GM04503 (cell line): ENCODE results near the gene ATP8B4.

Experiments
- DNase-seq: peaks from one replicate; pipeline ENCODE4 v3.0.0-alpha.2; 2012; ENCODE audit warnings: low read depth

Gene ATP8B4

GRCh38 chr15:50059883-50060282, 59.1 kb downstream of the ATP8B4 start:
- no peak for DNase-seq

- DNase-seq = no peak
Observed at GRCh38 chr15:50059203-50059772, 59.7 kb downstream of the ATP8B4 start.

GRCh38 chr15:50057905-50058639, 61.0 kb downstream of the ATP8B4 start:
- DNase-seq = no peak

DNA sequence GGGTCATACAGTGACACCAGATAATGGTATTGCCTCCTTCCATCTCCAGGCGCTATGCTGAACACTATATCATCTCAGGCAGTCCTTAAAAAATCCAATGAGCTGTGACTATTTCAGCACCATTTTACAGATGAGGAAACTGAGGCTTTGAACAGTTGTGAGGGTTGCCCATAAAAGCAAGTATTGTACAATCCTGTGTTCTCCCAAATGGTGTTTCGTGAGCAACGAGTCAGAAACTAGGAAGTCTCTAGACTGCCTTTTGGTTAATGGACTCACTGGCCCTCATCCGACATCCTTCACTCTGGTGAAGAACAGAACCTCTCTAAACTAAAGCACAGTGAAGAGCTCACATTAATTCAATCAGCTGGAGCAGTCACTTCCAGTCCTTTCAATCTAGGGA, 61.8 kb downstream of the ATP8B4 start:
- no peak for DNase-seq

- no peak for DNase-seq
Observed at GRCh38 chr15:50055750-50056157, 63.3 kb downstream of the ATP8B4 start.

- peak; percentile 94 for DNase-seq
Observed at GRCh38 chr15:50055332-50055731, 63.7 kb downstream of the ATP8B4 start.

DNA sequence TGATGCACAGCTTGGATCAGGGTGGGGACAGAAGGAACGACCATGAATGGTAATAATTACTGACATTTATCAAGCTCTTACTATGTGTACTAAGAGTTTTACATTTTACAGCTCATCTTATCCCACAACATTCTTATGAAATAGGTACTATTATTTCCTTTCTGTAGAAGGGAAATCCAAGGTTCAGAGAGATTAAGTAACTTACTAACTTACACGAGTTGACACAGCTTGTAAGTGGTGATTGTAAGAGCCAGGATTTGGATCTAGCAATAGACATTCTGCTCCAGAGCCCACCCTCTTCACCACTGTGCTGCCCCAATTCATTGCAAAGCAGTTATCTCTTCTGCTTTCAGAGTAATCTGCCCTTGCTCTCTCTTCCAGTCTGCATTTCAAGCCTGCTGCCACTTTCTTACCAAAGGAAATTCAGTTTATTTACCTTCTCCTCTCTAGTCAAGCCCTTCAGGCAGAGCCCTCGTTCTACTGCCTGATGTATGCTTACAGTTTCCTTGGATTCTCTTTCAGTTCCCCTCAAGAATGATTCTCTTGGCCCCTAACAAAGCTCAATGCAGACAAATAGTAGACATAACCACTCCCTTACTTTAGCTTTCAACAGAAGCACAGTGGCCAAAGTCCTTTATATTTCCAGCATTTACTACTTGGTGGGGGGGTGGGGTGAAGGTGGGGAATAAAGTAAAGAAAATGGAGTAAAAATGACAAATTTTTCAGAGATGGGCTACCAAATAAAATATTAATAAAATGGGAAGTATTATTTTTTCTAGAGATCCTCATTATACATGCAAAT, 65.8 kb downstream of the ATP8B4 start:
- DNase-seq = no peak

DNA sequence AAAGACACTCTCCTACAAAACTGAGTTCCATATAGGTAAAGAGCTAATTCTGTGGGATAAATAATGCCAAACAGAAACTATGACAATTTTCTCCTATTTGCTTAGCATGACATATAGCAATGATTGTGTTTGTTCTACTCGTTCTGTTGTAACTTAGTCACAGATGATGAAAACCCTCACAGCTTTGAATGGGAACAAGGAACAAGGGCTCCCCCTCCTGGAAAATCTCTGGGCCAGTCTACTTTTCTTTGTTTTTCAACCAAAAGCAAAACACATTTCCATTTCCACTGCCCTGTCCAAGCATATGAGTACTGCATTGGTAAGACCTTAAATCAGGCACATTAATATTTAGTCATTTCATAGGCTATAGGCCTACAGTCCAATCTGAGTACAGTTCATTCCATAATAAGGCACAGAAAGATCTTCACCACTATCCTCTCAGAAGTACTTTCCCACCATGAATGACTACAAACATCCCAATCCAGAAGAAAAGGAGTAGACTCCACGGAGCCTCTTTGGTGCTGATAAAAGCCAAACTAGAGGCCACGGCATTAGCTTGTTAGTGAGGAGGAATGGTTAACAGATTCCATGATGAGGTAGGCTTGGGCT, 67.1 kb downstream of the ATP8B4 start:
- DNase-seq = peak; percentile 57

- DNase-seq = no peak
Observed at GRCh38 chr15:50050986-50051743, 67.9 kb downstream of the ATP8B4 start.

- peak; percentile 86 for DNase-seq
Observed at GRCh38 chr15:50049871-50050270, 69.2 kb downstream of the ATP8B4 start.

- DNase-seq = no peak
Observed at GRCh38 chr15:50046867-50047266, 72.2 kb downstream of the ATP8B4 start.

- no peak for DNase-seq
Observed at GRCh38 chr15:50046159-50046558, 72.9 kb downstream of the ATP8B4 start.

- no peak for DNase-seq
Observed at GRCh38 chr15:50044904-50045303, 74.1 kb downstream of the ATP8B4 start.

DNA sequence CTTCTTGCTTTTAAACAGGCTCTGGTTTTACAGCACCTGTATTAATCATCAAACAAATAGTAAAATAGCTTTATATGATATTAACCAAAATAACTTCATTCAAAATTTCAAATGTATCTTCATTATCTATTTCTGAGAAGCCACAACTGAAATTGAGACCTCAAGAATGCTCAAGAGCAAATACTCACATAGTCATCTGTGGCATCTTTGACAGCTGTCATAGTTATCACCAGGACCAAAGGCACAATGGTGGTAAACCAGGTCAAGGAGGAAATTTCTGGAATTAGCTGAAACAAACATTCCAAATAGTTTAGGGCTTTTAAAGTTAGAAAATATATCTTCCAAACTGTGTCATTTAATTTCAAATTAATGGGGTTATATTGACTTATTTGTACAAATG, 74.6 kb downstream of the ATP8B4 start:
- DNase-seq = no peak

DNA sequence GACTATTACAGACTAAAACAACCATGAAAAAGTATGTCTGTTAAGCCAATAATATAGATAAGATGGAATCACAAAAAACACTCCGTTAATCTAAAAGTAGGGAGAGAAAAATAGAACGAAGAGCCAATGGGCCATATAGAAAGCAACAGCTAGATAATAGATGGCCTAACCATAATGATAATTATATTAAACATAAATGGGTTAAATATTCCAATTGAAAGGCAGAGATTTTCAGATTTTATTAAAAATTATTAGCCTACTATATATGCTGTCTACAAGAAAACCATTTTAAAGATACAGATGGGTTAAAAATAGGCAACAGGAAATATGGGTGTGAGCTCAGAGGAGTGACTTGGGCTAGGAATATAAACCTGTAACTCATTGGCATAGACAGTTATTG, 76.3 kb downstream of the ATP8B4 start:
- DNase-seq = no peak

DNA sequence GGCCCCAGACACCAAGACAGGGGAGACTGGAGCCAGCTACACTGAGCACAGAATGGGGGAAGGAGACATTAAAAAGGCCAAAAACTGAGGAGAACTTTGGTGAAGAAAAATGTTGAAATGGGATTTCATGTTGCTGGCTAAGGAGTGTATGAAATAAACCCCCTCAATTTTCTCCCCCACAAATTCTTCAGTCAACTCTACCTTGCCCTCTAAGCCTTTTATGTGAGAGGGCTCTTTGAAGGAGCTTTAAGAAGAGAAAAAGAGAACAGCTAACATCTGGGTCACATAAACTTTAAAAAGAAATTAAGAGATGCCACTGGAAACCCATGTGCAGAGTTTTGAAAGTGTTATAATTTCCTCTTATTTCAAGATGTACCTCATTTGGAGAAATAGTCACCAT, 88.6 kb downstream of the ATP8B4 start:
- no peak for DNase-seq

- no peak for DNase-seq
Observed at GRCh38 chr15:50028326-50028725, 90.7 kb downstream of the ATP8B4 start.

- DNase-seq = peak; percentile 12
Observed at GRCh38 chr15:50024281-50024680, 94.8 kb downstream of the ATP8B4 start.

DNA sequence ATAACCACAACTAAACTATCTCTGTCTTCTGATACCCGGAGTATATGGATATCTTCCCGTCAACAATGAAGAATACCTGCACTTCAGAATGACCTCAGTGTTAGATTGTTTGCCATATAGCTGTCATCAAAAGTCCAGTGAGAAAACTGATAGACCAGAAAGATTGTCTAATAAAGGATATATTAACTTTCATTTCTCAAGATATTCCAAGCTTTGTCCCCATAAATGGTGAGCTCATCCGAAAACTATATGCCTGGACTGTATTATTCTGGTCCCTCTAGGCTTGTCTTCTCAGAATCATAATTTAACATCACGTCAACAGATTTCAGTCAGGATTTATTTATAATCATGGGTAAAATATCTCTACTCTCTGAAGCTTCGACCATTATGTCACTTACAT, 100.5 kb downstream of the ATP8B4 start:
- DNase-seq = no peak

- DNase-seq = peak; percentile 23
Observed at GRCh38 chr15:50017522-50017921, 101.5 kb downstream of the ATP8B4 start.

DNA sequence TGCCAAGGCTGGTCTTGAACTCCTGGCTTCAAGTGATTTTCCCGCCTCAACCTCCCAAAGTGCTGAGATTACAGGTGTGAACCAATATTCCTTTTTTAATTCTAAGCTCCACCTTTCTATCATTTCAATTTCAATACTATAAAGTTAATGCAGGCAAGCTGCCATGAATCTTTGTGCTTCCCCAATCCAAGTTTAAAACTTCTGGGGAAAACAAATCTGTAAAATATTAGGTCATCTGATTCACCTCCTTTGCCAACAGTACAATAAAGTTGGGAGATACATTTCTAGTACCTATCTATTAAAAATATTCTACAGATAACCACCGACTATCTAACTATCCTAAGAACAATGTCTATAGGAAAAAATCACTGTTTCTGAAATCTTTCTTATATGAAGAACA, 102.1 kb downstream of the ATP8B4 start:
- DNase-seq = no peak

GRCh38 chr15:50012790-50013189, 106.2 kb downstream of the ATP8B4 start:
- DNase-seq = no peak
